HTERT RPE-1 (cell line): Measurements from ENCODE around the gene LRRN4.
"Not testable (repeated sequence)": the region's sequence is repeated elsewhere in the genome, so short reads cannot be mapped to it uniquely, and the experiment has no call there.

ENCODE experiments used
- in situ Hi-C: fragments of 300-500 bp; cut with MboI; formaldehyde crosslinking; loops from 4 replicates; pipeline ENCODE4 v1.14.3; 2020; ENCODE audit warnings: low sequenced_read_pairs

LRRN4 gene

DNA sequence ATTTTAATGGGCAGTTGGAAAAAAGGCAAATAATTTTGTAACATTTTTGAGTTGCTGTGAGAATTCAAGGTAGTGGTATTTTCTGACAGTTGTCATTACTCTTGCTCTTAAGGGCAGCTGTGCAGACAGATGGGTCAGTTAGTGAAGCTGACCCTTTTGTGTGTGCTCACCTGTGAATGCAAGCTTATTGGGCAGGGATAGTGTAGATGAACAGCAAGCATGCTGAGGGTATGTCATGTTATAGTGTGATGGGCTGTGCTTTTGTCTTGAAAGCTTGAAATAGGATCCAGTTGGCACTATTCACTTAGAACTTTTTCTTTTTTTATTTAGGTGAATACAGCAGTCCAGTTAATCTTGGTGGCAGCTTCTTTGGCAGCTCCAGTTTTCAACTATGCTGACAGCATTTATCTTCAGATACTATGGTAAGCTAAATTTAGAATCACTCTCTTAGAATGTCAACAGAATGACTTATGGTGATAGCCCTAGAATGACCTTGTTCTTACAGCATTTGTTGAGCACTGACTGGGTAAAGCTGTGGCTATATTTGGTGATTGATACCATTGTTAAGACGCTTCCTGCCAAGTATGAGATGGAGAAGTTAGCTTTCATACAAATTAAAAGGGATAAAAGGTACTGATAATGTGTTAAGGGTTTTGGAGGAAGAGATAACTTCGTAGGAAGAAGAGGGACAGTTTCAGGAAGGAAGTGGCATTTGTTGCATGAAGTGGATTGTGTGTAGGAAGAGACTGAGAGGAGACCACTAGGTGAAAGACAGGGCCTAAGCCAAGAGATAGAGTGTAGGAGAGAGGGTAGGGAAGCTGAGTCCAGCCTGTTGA is 19.5 kb downstream of the LRRN4 start:
- in situ Hi-C loops, result no loop called here

DNA sequence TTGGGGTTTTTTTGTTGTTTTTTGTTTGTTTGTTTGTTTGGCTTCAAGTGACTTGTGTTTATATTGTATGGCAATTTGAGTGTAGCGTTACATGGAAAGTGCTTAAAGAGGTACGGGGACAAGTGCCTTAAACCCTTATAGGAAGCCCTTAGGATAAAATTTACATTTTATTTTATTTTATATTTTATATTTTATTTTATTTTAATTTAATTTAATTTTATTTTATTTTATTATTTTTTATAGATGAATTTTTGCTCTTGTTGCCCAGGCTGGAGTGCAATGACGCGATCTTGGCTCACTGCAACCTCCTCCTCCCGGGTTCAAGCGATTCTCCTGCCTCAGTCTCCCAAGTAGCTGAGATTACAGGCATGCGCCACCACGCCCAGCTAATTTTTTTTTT is 21.0 kb downstream of the LRRN4 start:
- in situ Hi-C loops, result not testable (repeated sequence)

DNA sequence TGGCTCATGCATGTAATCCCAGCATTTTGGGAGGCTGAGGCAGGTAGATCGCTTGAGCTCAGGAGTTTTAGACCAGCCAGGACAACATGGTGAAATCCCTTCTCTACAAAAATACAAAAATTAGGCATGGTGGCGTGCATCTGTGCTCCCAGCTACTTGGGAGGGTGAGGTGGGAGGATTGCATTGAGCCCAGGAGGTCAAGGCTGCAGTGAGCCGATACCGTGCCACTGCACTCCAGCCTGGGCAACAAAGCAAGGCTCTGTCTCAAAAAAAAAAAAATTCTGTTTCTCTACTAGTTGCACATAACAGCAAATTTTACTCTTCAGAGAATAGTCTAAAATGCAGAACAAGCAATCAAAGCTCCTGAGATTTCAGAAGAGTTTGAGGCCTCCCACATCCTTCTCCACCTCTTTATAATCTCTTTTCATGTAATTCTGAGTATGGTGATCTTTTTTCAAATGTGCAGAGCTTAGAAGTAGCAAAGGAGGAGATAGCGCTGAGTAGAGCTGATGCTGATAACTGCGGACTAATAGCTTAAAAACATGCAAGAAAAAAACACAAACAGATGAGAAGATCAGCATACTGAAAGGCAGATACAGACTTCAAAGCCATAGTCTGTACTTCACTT is 23.3 kb downstream of the LRRN4 start:
- in situ Hi-C loops, result no loop called here

DNA sequence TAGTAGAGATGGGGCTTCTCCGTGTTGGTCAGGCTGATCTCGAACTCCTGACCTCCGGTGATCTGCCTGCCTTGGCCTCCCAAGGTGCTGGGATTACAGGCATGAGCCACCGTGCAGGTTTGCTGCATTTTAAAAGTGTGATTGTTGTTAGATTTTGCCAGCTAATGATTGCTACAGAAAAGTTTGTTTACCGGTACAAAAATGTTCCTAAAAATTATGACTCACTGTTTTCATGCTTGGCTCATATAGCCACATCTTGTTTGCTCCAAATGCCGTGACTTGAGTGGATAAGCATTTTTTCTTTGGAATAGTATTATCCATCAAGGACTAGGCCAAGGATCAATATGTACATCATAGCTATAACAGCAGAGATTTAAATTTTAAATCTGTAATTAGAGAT is 24.3 kb downstream of the LRRN4 start:
- in situ Hi-C loops, result no loop called here

DNA sequence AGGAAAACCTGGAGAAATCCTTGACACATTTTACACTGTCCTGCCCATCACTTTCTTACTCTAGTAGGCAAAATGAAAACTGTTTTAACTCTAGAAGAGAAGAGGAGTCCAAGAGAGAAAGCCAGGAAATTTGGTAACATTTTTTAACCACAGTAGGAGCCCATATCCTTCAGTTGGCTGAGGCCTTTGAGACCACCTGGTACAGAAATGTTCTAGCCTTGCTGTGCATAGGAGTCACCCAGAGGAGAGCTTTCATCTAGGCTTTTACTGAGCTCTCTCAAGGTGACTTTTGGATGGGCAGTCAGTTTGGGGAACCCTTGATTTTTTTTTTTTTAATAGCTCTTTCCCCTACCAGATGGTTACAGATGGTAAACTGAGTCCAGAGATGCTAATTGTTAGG is 25.0 kb downstream of the LRRN4 start:
- in situ Hi-C loops, result no loop called here

DNA sequence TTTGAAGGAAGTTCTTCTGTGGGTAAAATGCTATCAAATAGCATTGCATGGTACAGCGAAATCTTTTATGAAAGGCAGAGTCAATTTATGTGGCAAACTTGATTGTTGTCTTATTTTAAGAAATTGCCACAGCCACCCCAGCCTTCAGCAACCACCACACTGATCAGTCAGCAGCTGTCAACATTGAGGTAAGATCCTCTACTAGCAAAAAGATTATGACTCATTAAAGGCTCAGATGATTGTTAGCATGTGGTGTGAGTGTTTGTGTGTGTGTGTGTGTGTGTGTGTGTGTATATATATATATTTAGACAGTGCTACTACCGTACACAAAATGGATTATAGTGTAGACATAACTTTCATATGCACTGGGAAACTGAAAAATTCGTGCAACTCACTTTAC is 27.8 kb downstream of the LRRN4 start:
- in situ Hi-C loops, result no loop called here

DNA sequence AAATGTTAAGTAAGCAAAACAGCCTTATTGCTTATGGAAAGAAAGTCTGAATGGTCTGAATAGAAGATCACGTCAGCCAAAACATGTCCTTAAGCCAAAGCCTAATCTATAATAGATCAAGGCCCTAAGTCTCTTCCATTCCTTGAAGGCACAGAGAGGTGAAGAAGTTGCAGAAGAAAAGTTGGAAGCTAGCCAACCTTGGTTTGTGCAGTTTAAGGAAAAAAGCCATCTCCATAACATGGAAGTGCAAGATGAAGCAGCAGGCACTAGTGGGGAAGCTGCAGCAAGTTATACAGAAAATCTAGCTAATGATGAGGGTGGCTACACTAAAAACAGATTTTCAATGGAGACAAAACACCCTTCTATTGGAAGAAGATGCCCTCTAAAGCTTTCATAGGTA is 29.1 kb downstream of the LRRN4 start:
- in situ Hi-C loops, result no loop called here

DNA sequence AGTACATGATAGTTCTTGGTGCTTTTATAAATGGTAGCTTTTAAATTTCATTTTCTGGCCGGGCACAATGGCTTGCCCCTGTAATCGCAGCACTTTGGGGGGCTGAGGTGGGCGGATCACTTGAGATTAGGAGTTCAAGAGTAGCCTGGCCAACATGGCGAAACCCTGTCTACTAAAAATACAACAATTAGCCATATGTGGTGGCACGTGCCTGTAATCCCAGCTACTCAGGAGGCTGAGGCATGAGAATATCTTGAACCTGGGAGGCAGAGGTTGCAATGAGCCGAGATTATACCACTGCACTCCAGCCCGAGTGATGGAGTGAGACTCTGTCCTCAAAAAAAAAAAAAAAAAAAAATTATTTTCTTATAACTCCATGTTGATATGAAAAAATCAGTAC is 36.0 kb downstream of the LRRN4 start:
- in situ Hi-C loops, result no loop called here

DNA sequence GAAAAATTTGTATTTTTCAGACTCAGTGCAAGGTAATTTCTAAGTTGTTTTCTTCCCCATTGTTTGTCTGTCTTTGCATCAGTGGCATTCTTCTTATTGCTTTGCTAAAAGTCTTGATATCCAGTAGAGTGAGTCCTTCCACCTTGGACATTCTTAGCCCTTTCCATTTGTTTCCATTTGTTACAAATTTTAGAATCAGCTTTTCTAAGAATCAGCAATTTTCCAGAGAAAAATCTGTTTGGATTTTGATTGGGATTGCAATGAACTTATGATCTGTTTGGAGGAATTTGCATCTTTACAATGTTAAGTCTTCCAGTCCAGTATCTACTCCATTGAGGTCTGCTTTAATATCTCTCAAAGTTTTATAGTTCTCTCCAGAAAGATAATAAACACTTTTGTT is 36.4 kb downstream of the LRRN4 start:
- in situ Hi-C loops, result no loop called here

DNA sequence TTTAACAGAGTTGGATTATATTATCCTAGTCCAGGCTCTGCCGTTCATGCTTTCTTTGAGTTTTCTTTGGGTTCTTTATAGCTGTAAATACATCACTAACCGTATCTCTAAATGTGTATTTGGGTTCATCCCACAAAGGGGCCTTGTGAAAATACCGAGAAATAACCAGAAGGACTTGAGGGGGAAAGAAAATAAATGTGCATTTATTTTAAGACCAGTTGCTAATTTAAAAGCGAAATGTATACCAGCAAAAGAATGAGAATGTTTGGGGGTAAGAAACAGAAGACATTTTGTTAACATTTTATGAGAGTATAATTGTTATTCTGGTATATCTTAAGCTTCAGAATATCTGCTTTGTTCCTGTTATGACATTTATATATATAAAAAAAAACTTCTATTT is 38.9 kb downstream of the LRRN4 start:
- in situ Hi-C loops, result no loop called here

DNA sequence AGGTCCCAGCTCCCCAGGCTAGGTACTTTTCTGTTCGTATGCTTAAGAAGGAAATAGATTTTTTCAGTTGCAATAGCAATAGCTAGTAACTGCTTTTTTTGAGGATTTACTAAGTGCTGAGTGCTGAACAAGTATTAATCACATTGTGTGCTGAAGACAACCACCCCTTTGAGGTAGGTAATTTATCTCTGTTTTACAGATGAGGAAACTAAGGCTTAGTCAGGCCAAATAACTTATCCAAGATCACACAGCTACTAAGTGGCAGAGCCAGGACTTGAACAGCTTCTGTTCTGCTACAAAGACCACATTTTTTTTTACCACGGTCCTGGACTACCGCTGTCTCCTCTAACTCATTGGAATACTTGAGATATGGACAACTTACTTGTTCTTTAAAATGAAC is 39.8 kb downstream of the LRRN4 start:
- in situ Hi-C loops, result no loop called here

DNA sequence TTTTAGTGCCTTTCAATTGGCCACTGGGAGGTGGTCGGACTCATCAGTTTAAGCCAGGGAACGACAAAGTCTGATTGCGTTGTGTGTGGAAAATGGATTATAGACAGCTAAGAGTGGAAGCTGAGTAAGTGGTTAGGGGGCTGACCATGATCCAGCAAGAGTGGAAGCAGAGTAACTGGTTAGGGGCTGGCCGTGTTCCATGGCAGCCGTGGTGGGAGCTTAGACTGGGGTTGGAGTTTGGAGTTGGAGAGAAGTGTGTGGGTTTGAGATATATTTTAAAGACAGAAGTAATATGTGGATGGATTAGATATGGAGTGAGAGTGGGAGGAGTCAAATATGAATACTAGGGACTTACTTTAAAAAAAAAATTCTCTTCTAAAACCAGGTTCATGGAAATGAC is 41.7 kb downstream of the LRRN4 start:
- in situ Hi-C loops, result no loop called here

DNA sequence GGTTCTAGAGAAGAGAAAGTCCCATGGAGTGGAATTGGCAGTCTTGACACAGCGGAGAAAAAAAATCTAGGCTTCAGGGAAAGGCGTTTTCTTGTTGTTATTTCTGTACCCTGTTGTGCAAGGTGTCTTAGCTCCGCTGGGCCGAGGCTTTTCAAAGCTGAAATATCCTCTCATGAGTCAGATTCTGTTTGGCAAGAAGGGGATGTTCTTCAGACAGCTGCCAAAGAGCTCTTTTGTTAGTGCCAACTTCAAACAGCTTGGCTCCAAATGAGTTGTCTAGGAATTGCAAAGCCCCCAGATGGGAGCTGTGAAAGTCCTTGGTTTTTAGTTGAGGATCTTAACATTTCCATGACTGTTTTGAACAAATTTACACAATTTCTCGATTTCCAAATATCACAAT is 45.6 kb downstream of the LRRN4 start:
- in situ Hi-C loops, result no loop called here

DNA sequence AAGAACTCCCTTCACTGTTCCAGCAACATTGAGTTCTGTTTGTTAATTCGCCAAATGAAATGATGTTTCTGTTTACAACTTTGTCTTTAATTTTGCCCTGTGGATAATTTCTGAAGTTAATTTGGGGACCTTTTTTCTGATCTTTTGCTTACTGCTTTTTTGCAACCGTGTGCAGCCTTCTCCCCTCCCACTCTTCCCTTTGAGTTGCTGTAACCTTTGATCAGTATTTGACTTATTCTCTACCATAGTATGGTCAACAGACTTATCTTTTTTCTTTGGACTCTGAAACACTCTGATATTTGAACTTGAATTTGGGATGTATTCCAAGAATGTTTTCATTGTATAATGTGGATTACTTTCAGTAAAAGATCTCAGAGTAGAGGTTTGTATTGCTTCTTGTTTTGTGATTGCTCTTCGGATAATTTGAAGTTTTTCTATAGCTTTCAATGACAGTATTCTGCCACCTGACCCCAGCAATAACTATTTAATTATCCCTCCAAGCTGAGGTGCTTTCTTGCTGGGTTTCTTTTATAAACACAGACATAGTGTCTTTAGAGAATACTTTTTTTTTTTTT is 46.2 kb downstream of the LRRN4 start:
- in situ Hi-C loops, result no loop called here

DNA sequence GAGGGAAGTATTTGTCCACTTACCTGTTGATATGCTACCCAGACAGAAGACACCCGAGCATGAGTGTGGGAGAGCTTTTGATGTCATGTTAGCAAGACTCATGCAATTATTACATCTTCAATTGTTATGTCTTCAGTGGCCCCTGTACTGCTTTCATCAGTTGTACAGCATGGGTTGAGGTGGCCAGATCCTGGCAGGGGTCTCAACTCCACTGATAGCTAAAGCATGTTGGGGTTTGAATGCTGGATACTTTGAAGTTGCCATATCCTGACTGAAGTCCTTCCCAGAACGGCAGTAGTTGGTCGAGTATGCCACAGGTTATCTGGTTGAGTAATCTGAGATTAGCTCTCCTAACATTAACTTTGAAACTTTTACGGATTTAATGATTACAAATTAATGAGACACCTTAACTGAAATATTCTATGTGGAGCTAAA is 46.7 kb downstream of the LRRN4 start:
- in situ Hi-C loops, result no loop called here

DNA sequence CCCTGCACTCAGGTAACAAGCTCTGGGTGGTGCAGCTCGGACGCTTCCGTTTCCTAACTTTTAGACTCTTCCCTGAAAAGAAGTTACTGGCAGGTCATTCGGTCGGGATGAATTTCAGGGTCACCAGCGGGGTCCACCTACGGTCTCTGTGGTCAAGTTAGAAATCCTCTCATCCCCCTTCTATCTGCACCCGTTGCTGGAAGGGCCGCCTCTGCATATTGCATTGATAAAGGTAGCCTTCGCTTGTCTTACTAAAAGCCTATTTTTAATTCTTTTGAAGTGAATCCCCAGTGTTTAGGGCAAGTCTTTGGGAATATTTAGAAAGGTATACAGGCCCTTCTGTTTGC is 47.3 kb downstream of the LRRN4 start:
- in situ Hi-C loops, result no loop called here

DNA sequence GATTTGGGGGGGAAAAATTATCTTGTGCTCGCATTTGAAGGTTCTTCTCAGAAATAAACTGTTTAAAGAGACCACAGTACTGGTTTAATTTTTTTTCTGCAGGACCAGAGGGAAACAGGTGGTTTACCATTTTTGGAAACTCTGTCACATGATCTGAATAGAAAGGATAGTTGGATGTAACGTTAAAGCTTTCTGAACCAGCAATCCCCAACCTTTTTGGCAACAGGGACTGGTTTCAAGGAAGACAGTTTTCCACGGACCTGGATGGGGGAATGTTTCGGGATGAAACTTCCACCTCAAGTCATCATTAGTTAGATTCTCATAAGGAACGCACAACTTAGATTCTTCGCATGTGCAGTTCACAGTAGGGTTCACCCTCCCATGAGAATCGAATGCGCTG is 53.0 kb downstream of the LRRN4 start:
- in situ Hi-C loops, result no loop called here

DNA sequence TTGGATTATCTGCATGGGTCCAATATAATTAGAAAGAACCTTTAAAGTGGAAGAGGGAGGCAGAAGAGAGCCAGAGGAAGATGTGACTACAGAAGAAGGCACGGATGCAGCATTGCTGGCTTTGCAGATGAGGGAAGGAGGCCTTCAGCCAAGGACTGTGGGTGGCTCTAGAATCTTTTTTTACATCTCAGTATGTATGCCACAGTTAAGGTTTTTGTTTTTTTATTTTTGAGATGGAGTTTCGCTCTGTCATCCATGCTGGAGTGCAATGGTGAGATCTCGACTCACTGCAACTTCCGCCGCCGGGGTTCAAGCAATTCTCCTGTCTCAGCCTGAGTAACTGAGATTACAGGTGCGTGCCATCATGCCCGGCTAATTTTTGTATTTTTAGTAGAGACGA is 54.1 kb downstream of the LRRN4 start:
- in situ Hi-C loops, result no loop called here

DNA sequence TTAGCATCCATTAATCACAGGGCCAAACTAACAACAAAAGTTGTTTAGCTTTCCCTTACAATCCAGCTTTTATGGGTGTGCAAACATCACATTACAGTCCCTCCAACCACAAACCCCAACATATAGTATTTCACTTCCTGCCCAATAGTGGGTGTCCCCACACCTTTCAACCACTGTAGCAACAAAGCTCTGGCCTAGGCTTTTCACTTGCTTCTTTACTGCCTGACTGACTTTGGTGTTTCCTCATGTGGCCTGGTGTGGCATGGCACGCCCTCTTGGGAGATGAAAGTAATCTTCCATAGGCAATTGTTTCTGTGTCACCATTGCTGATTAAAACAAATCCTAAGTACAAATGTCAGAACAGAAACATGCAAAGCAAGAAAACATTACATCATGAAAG is 57.1 kb downstream of the LRRN4 start:
- in situ Hi-C loops, result no loop called here

DNA sequence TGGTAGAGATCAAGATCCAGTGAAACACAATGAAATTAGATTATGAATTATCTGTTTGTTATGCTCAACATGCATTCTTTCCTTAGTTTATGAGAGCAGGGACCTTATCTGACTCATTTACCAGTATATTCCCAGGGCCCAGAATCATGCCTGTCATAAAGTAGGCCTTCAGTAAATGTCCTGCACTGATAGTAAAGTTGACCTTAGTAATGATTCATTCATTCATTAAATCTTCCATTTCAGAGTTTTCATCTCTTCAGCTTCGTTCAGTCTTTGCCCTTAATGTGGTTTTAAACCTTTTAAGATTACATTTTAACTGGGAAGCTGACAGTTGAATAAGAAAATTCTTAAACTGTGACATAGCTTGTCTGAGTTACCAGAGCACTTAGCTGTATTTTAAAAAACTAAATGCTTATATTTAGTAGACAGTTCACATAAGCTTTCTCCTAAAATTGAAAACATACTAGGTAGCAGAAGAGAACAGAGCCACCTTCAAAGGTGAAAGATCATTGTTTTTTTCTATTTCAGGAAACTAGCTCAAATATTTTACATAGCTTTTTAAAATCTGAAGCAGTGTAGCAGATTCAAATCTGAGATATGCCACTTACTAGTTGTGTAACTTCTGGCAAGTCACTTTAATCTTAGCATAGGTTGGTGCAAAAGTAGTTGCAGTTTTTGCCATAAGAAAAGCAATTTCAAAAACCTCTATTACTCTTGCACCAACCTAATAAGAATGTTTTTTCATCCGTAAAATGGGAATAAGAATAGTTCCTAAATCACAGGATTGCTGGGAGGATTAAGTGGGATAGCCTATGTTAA is 62.0 kb downstream of the LRRN4 start:
- in situ Hi-C loops, result no loop called here

DNA sequence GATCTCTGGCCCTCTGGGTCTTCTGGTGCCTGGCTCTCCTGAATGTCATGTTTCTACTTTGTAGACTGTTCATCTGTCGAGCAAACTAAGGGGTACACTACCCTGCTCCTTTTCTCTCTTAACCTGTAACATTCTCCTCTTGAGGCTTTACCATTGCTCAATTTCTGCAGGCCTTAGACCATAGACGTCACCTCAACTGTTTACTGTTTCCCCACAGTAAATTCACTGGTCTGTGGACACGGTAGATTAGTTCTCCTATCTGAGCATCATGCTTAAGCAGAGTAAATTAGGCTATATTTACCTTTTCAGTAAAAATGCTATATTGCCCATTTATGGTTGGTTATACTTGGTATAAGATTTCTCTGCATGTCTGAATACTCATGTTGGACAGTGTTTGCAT is 62.9 kb downstream of the LRRN4 start:
- in situ Hi-C loops, result no loop called here
